GM12878 (cell line): ENCODE measurements around the gene ANKRD11. TPM values are rescaled to one million over a fixed set of nuclear protein-coding genes. Genes with fewer than 3 reads are reported as not detected.
A peak's percentile ranks its signal among the peaks of the same experiment; 100 is the strongest.

Experiments
- ATAC-seq: fragments of 200-7000 bp; cut with Tn5 transposase; 3 replicates; pipeline ENCODE4 v1.9.1; 2020; ENCODE audit warnings: mild to moderate bottlenecking, moderate library complexity
- BruUV-seq: library from RNA; stranded (reverse); fragments of 400-500 nt; replicated peaks from 2 replicates; lab custom pipeline; 2021; lab: Mats Ljungman, UMichigan
- CTCF ChIA-PET: fragments of 300-600 bp; sonication (Branson Sonifier 250); formaldehyde crosslinking; extraction: SDS; loops from one replicate; lab custom pipeline; 2021; ENCODE audit warnings: inconsistent platforms; lab: Yijun Ruan, JAX
- POLR2A ChIA-PET: fragments of 350-600 bp; formaldehyde crosslinking; extraction: SDS; loops from one replicate; lab custom pipeline; 2021; ENCODE audit warnings: inconsistent platforms; lab: Charles Lee
- RAD21 ChIA-PET: fragments of 300-600 bp; sonication (Branson Sonifier 250); formaldehyde crosslinking; loops from one replicate; lab custom pipeline; 2023; ENCODE audit warnings: antibody characterized with exemption; ENCODE audit not compliant: unreplicated experiment; lab: Charles Lee
- SMC1A ChIA-PET: fragments of 300-600 bp; sonication (Branson Sonifier 250); formaldehyde crosslinking; loops from one replicate; lab custom pipeline; 2023; ENCODE audit not compliant: unreplicated experiment, uncharacterized antibody; lab: Charles Lee
- DNase-seq: peaks from one replicate; pipeline ENCODE4 v3.0.0-alpha.2; 2011; ENCODE audit warnings: low read depth, low spot score
- FAIRE-seq: peaks from 3 replicates; lab custom pipeline; 2011; peaks lifted over from hg19 to GRCh38; lab: Jason Lieb, UNC
- H2AFZ ChIP-seq: 2 replicates; pipeline ENCODE4 v1.6.0; 2011; ENCODE audit warnings: low read depth, low read length, control low read depth; ENCODE audit not compliant: control insufficient read depth
- H3K27ac ChIP-seq: 2 replicates; pipeline ENCODE4 v1.5.1; 2011; ENCODE audit warnings: control low read depth; ENCODE audit not compliant: control insufficient read depth, insufficient read depth
- H3K27me3 ChIP-seq, 2 experiments: replicated peaks in 1 of 2; 2 replicates each; pipeline versions ENCODE4 v1.6.0 to v1.6.1; 2011; ENCODE audit warnings: low read length in 1 of 2; ENCODE audit not compliant: control insufficient read depth in 2 of 2, insufficient read depth in 2 of 2
- H3K36me3 ChIP-seq, 2 experiments: 2 replicates each; pipeline ENCODE4 v1.5.1; 2011; ENCODE audit warnings: low read length in 1 of 2; ENCODE audit not compliant: control insufficient read depth in 2 of 2, insufficient read depth in 2 of 2
- H3K4me1 ChIP-seq: 2 replicates; pipeline ENCODE4 v1.6.1; 2011; ENCODE audit warnings: mild to moderate bottlenecking, low read length, moderate library complexity, mixed read lengths; ENCODE audit not compliant: control insufficient read depth, insufficient read depth
- H3K4me2 ChIP-seq: 2 replicates; pipeline ENCODE4 v1.6.0; 2011; ENCODE audit warnings: control low read depth; ENCODE audit not compliant: control insufficient read depth, insufficient read depth
- H3K4me3 ChIP-seq: fragments of 200-600 bp; sonication (generic); 2 replicates; pipeline ENCODE4 v1.5.1; 2016
- H3K79me2 ChIP-seq: 2 replicates; pipeline ENCODE4 v1.6.0; 2011; ENCODE audit warnings: low read length; ENCODE audit not compliant: control insufficient read depth, insufficient read depth
- H3K9ac ChIP-seq: 2 replicates; pipeline ENCODE4 v1.8.0; 2011; ENCODE audit warnings: low read length, control low read depth, mixed read lengths; ENCODE audit not compliant: control insufficient read depth, insufficient read depth
- H3K9me3 ChIP-seq: replicated peaks from 3 replicates; pipeline ENCODE4 v1.5.1; 2011; ENCODE audit warnings: mild to moderate bottlenecking, low read length; ENCODE audit not compliant: control insufficient read depth, insufficient read depth
- H4K20me1 ChIP-seq: 2 replicates; pipeline ENCODE4 v1.6.0; 2011; ENCODE audit not compliant: control insufficient read depth, insufficient read depth
- BHLHE40 ChIP-seq, 2 experiments: fragments of 450-650 bp in 1 of 2; IDR thresholded peaks; 2 replicates each; pipeline ENCODE4 v1.6.1; 2011 to 2017; ENCODE audit warnings: low read depth in 2 of 2, borderline replicate concordance in 1 of 2, improper control_type of control experiment in 1 of 2, low read length in 1 of 2, mild to moderate bottlenecking in 1 of 2
- CREB1 ChIP-seq: IDR thresholded peaks from 2 replicates; pipeline ENCODE4 v1.6.1; 2012; ENCODE audit warnings: low read depth, mild to moderate bottlenecking, inconsistent platforms
- CREM ChIP-seq: IDR thresholded peaks from 2 replicates; pipeline ENCODE4 v1.6.1; 2014; ENCODE audit warnings: antibody characterized with exemption, low read depth
- HDGF ChIP-seq: fragments of 450-650 bp; IDR thresholded peaks from 2 replicates; pipeline ENCODE4 v1.6.1; 2016; ENCODE audit warnings: antibody characterized with exemption
- KAT2A ChIP-seq: conservative IDR thresholded peaks from 2 replicates; pipeline ENCODE4 v1.6.1; 2011; ENCODE audit warnings: low read depth, low read length; ENCODE audit not compliant: control insufficient read depth
- NBN ChIP-seq: fragments of 450-650 bp; IDR thresholded peaks from 2 replicates; pipeline ENCODE4 v1.6.1; 2016
- PAX8 ChIP-seq: fragments of 450-650 bp; IDR thresholded peaks from 2 replicates; pipeline ENCODE4 v1.6.1; 2017; ENCODE audit warnings: mild to moderate bottlenecking, moderate library complexity
- POU2F2 ChIP-seq: IDR thresholded peaks from 3 replicates; pipeline ENCODE4 v1.6.1; 2011; ENCODE audit warnings: low read depth, mild to moderate bottlenecking, low read length, borderline replicate concordance
- RUNX3 ChIP-seq: IDR thresholded peaks from 2 replicates; pipeline ENCODE4 v1.6.1; 2012; ENCODE audit warnings: low read length, inconsistent platforms
- TCF12 ChIP-seq: IDR thresholded peaks from 2 replicates; pipeline ENCODE4 v1.6.1; 2011; ENCODE audit warnings: low read depth, mild to moderate bottlenecking, low read length
- WGBS: methylation state at CpG from one replicate; pipeline ENCODE4 v1.1.6; 2016; ENCODE audit warnings: low lambda C conversion rate; ENCODE audit not compliant: insufficient replicate concordance, insufficient coverage; ENCODE audit errors: missing lambda C conversion rate; 5-methylcytosine and 5-hydroxymethylcytosine counted together
- in situ Hi-C: fragments of 300-500 bp; cut with MboI; formaldehyde crosslinking; loops from 9 replicates; pipeline ENCODE4 v1.14.3; 2018; ENCODE audit warnings: mixed read lengths
- intact Hi-C: fragments of 100-400 bp; cut with micrococcal nuclease; formaldehyde crosslinking; loops from one replicate; pipeline ENCODE4 v1.14.2; 2022; ENCODE audit not compliant: unreplicated experiment
- polyA plus RNA-seq, 11 experiments: library from polyadenylated mRNA; depleted of rRNA in 4 of 11; unstranded in 6 of 11; stranded (reverse) in 5 of 11; fragments of >200 nt; fragmentation: Nextera tagmentation in 4 of 11; fragmentation: Illumina TruSeq in 1 of 11; extraction: Ambion mirVana in 4 of 11; extraction: Trizol in 1 of 11; gene quantifications; 1 replicate in 1 of 11; 2 replicates in 10 of 11; pipeline versions ENCODE4 v1.2.1 to v1.2.3, GENCODE V29; 2011 to 2016; ENCODE audit warnings: inconsistent platforms in 2 of 11, missing spikeins in 2 of 11, low read depth in 1 of 11
- total RNA-seq, 4 experiments: library from RNA; depleted of rRNA in 3 of 4; stranded (reverse); fragments of >200 nt in 3 of 4; fragmentation: Illumina TruSeq in 1 of 4; extraction: Trizol in 1 of 4; gene quantifications; 2 replicates each; pipeline versions ENCODE4 v1.2.1 to v1.2.3, GENCODE V29; 2013 to 2021

ANKRD11 gene
- total and polyA plus RNA-seq, 10 of the 15 experiments (the other 5 are each of a cell fraction or from before 2014, with no cell fraction given): 5.1 to 103 (median 27.4) TPM

- Histone ChIP-seq H3K4me3 (no peak overlapping the region), H2AFZ (no peak overlapping the region), H3K27ac (no peak overlapping the region), H3K79me2 (peaks cover 97% of the 10 kb centered on the region), H4K20me1 (peaks cover 34% of the 10 kb centered on the region), H3K36me3 (peaks cover 12 to 16% of the 10 kb centered on the region in 2 experiments), H3K9me3 (peaks cover 10% of the 10 kb centered on the region), H3K9ac (no peak overlapping the region), H3K4me1 (peaks cover 13% of the 10 kb centered on the region), H3K4me2 (peak overlapping the region; percentile 21), H3K27me3 (no peaks in the 10 kb centered on the region)
- 4% methylated on average over 19 of the region's 19 CpGs for WGBS
- ChIA-PET POLR2A (no interaction called here), SMC1A (interaction anchor here (1.0 to 1.4 kb wide), 2 partner anchors 10 to 45 kb away, joined by 4 read pairs; no protein-coding TSS in a partner anchor), CTCF (interaction anchor here (0.7 to 1.3 kb wide), 2 partner anchors 15 to 182 kb away, joined by 3 read pairs; no protein-coding TSS in a partner anchor), RAD21 (no interaction called here)
- peak; percentile 70 for FAIRE-seq
- BruUV-seq: no TSS peak
- peak; percentile 92 for ATAC-seq
- DNase-seq: no peak
- TF ChIP-seq KAT2A: no peak
- TF ChIP-seq CREM: 0 out of 2 replicates have a peak, but pooled peaks have one; percentile 36
- no peak for TF ChIP-seq NBN
- no peak for TF ChIP-seq TCF12
- TF ChIP-seq CREB1: peak; percentile 67; the same call in 1 of the 2 replicates
- peak; percentile 65 for TF ChIP-seq RUNX3
- TF ChIP-seq HDGF: no peak
- TF ChIP-seq BHLHE40 (IDR thresholded peaks at IDR 0.05; ENCODE audit: borderline replicate concordance in 1 of 2, low read depth in 2 of 2, low read length in 1 of 2): peak; percentile 57 to 69; a peak in 3 of 4 replicates
- no peak for TF ChIP-seq POU2F2
- TF ChIP-seq PAX8: no peak
- TF ChIP-seq, all 136 proteins: peak for 4
- intact Hi-C loops (no loop called here), in situ Hi-C loops (no loop called here)
Measured at GRCh38 chr16:89375021-89375420, 115.3 kb downstream of the ANKRD11 start.
